HPDE6-E6E7 (cell line): Measurements from ENCODE around the gene FBXL2.
"Not testable (repeated sequence)": the region's sequence is repeated elsewhere in the genome, so short reads cannot be mapped to it uniquely, and the experiment has no call there.

Experiments used
- DNase-seq: peaks from one replicate; pipeline ENCODE4 v3.0.0; 2011; ENCODE audit warnings: missing footprints; ENCODE audit errors: extremely low spot score

The FBXL2 gene

GRCh38 chr3:33429306-33429705, 152.1 kb downstream of the FBXL2 start:
- not testable (repeated sequence) for DNase-seq

- DNase-seq = no peak
Measured at GRCh38 chr3:33430061-33430460, 152.8 kb downstream of the FBXL2 start.

GRCh38 chr3:33430571-33430970, 153.3 kb downstream of the FBXL2 start:
- no peak for DNase-seq

- no peak for DNase-seq
Measured at GRCh38 chr3:33433843-33434242, 156.6 kb downstream of the FBXL2 start.
